ENCODE measurements around the gene CMTM5.

Gene CMTM5

GRCh38 chr14:23377573-23378563 is 1.0 kb downstream of the CMTM5 start:
- in situ Hi-C loops (cut with MboI; ENCODE audit: low sequenced_read_pairs, unreplicated experiment), result no loop called here
- no peak for DNase-seq (ENCODE audit: low spot score)
- no peak for TF ChIP-seq CTCF (IDR thresholded peaks at IDR 0.05; ENCODE audit: borderline replicate concordance, control extremely low read depth, extremely low read depth, insufficient read depth, missing control alignments)

GRCh38 chr14:23378612-23379220 is 1.9 kb downstream of the CMTM5 start:
- TF ChIP-seq CTCF (IDR thresholded peaks at IDR 0.05; ENCODE audit: borderline replicate concordance, control extremely low read depth, extremely low read depth, insufficient read depth, missing control alignments), result no peak
- in situ Hi-C loops (cut with MboI; ENCODE audit: low sequenced_read_pairs, unreplicated experiment), result no loop called here

GRCh38 chr14:23379366-23380196 is 2.7 kb downstream of the CMTM5 start:
- in situ Hi-C loops (cut with MboI; ENCODE audit: low sequenced_read_pairs, unreplicated experiment), result no loop called here
- peak; percentile 97 for TF ChIP-seq CTCF (IDR thresholded peaks at IDR 0.05; ENCODE audit: borderline replicate concordance, control extremely low read depth, extremely low read depth, insufficient read depth, missing control alignments)
- peak; percentile 88 for DNase-seq (ENCODE audit: low spot score)

More at GRCh38 chr14:23378612-23379220, 1.9 kb downstream of the CMTM5 start:
- no peak for DNase-seq (ENCODE audit: low spot score)

- in situ Hi-C loops (cut with MboI; ENCODE audit: low sequenced_read_pairs, unreplicated experiment), result no loop called here
- no peak for DNase-seq (ENCODE audit: low spot score)
- no peak for TF ChIP-seq CTCF (IDR thresholded peaks at IDR 0.05; ENCODE audit: borderline replicate concordance, control extremely low read depth, extremely low read depth, insufficient read depth, missing control alignments)
These were observed 3.5 kb downstream of the CMTM5 start for GRCh38 chr14:23380197-23380914.

GRCh38 chr14:23380976-23381375 is 4.1 kb downstream of the CMTM5 start:
- no peak for DNase-seq (ENCODE audit: low spot score)
- TF ChIP-seq CTCF (IDR thresholded peaks at IDR 0.05; ENCODE audit: borderline replicate concordance, control extremely low read depth, extremely low read depth, insufficient read depth, missing control alignments), result no peak
- in situ Hi-C loops (cut with MboI; ENCODE audit: low sequenced_read_pairs, unreplicated experiment), result no loop called here
